ENCODE results near the gene FKBP9.
"Not testable (repeated sequence)": the region's sequence is repeated elsewhere in the genome, so short reads cannot be mapped to it uniquely, and the experiment has no call there.

The FKBP9 gene

GRCh38 chr7:32952876-32953275, 4.4 kb upstream of the FKBP9 start:
- DNase-seq (ENCODE audit: low read depth in 2 of 2): no peak

GRCh38 chr7:32958046-32959025, 1.1 kb downstream of the FKBP9 start:
- DNase-seq (ENCODE audit: low read depth in 2 of 2): no peak

- DNase-seq (ENCODE audit: low read depth in 2 of 2): not testable (repeated sequence)
These were observed 6.7 kb downstream of the FKBP9 start for GRCh38 chr7:32963880-32964301.

- DNase-seq (ENCODE audit: low read depth in 2 of 2): not testable (repeated sequence)
These were observed 7.4 kb downstream of the FKBP9 start for GRCh38 chr7:32964461-32965159.

GRCh38 chr7:32966489-32967267, 9.4 kb downstream of the FKBP9 start:
- not testable (repeated sequence) for DNase-seq (ENCODE audit: low read depth in 2 of 2)

- not testable (repeated sequence) for DNase-seq (ENCODE audit: low read depth in 2 of 2)
These were observed 10.0 kb downstream of the FKBP9 start for GRCh38 chr7:32967268-32967582.

GRCh38 chr7:32971967-32972366, 14.7 kb downstream of the FKBP9 start:
- not testable (repeated sequence) for DNase-seq (ENCODE audit: low read depth in 2 of 2)

GRCh38 chr7:32977159-32977558, 19.9 kb downstream of the FKBP9 start:
- DNase-seq (ENCODE audit: low read depth in 2 of 2): not testable (repeated sequence)

- not testable (repeated sequence) for DNase-seq (ENCODE audit: low read depth in 2 of 2)
These were observed 22.0 kb downstream of the FKBP9 start for GRCh38 chr7:32979246-32979645.

GRCh38 chr7:32979902-32980301, 22.7 kb downstream of the FKBP9 start:
- not testable (repeated sequence) for DNase-seq (ENCODE audit: low read depth in 2 of 2)

GRCh38 chr7:32988148-32988547, 30.9 kb downstream of the FKBP9 start:
- DNase-seq (ENCODE audit: low read depth in 2 of 2): not testable (repeated sequence)

GRCh38 chr7:32991068-32991585, 33.9 kb downstream of the FKBP9 start:
- DNase-seq (ENCODE audit: low read depth in 2 of 2): not testable (repeated sequence)

GRCh38 chr7:32991975-32992700, 34.9 kb downstream of the FKBP9 start:
- DNase-seq (ENCODE audit: low read depth in 2 of 2): not testable (repeated sequence)

GRCh38 chr7:32992750-32993149, 35.5 kb downstream of the FKBP9 start:
- not testable (repeated sequence) for DNase-seq (ENCODE audit: low read depth in 2 of 2)

- DNase-seq (ENCODE audit: low read depth in 2 of 2): not testable (repeated sequence)
These were observed 40.7 kb downstream of the FKBP9 start for GRCh38 chr7:32997956-32998355.

GRCh38 chr7:32998361-32999171, 41.3 kb downstream of the FKBP9 start:
- not testable (repeated sequence) for DNase-seq (ENCODE audit: low read depth in 2 of 2)

- not testable (repeated sequence) for DNase-seq (ENCODE audit: low read depth in 2 of 2)
These were observed 42.1 kb downstream of the FKBP9 start for GRCh38 chr7:32999380-32999779.

- not testable (repeated sequence) for DNase-seq (ENCODE audit: low read depth in 2 of 2)
These were observed 45.9 kb downstream of the FKBP9 start for GRCh38 chr7:33003111-33003510.

- not testable (repeated sequence) for DNase-seq (ENCODE audit: low read depth in 2 of 2)
These were observed 46.9 kb downstream of the FKBP9 start for GRCh38 chr7:33004104-33004616.

- DNase-seq (ENCODE audit: low read depth in 2 of 2): not testable (repeated sequence)
These were observed 48.0 kb downstream of the FKBP9 start for GRCh38 chr7:33005193-33005592.

All from stimulated activated CD4-positive, alpha-beta T cell treated with anti-CD3 and anti-CD28 coated beads, Interleukin-15, amount 100 ng/mL, for 48 hours (primary cell).